Activated naive CD8-positive, alpha-beta T cell treated with anti-CD3 and anti-CD28 coated beads for 36 hours (primary cell): Measurements from ENCODE around the gene PFKFB3. TPM values are rescaled to one million over a fixed set of nuclear protein-coding genes. Genes with fewer than 3 reads are reported as not detected.
A peak's percentile ranks its signal among the peaks of the same experiment; 100 is the strongest.
"Not testable (repeated sequence)": the region's sequence is repeated elsewhere in the genome, so short reads cannot be mapped to it uniquely, and the experiment has no call there.

ENCODE experiments used
- DNase-seq: peaks from one replicate; pipeline ENCODE4 v3.0.0; 2021
- H3K27ac Mint-ChIP-seq: one replicate; pipeline ENCODE4 v1.8.0; 2022; ENCODE audit warnings: mild to moderate bottlenecking, moderate library complexity, mixed read lengths
- H3K27me3 Mint-ChIP-seq: one replicate; pipeline ENCODE4 v1.8.0; 2022; ENCODE audit warnings: mild to moderate bottlenecking, mixed read lengths
- H3K36me3 Mint-ChIP-seq: one replicate; pipeline ENCODE4 v1.8.0; 2021; ENCODE audit warnings: mild to moderate bottlenecking, mixed read lengths
- H3K4me1 Mint-ChIP-seq: one replicate; pipeline ENCODE4 v1.8.0; 2021; ENCODE audit warnings: mixed read lengths
- H3K4me3 Mint-ChIP-seq: one replicate; pipeline ENCODE4 v1.8.0; 2022; ENCODE audit warnings: mild to moderate bottlenecking, moderate library complexity, mixed read lengths
- H3K9me3 Mint-ChIP-seq: one replicate; pipeline ENCODE4 v1.8.0; 2022; ENCODE audit warnings: mixed read lengths
- total RNA-seq, 2 experiments: library from RNA; stranded (reverse); gene quantifications; one replicate each; pipeline ENCODE4 v1.2.3, GENCODE V29; 2021

The PFKFB3 gene
- total RNA-seq: 10 to 100 TPM; 72.6 to 73.0 TPM

DNA sequence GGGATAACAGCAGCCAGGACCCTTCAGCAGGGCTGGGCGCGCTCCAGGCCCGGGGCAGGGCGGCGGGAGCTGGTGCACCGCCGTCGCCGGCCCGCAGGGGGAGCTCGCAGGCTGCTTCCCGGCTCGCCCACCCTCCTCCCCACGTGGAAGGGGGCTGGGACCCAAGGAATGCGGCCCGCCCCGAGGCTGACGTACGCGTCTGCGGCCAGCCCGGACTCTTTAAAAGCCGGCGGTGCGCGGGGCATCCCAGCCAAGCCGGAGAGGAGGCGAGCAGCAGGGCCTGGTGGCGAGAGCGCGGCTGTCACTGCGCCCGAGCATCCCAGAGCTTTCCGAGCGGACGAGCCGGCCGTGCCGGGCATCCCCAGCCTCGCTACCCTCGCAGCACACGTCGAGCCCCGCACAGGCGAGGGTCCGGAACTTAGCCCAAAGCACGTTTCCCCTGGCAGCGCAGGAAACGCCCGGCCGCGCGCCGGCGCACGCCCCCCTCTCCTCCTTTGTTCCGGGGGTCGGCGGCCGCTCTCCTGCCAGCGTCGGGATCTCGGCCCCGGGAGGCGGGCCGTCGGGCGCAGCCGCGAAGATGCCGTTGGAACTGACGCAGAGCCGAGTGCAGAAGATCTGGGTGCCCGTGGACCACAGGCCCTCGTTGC lies at the start of gene PFKFB3:
Gene PFKFB3 (plus strand): TSS at position 249 of the 647 bp plus-strand sequence. CDS start 329 bp downstream, at position 578.
- peak; percentile 97 for DNase-seq
- Mint-ChIP-seq H3K27me3 (no peaks in the 10 kb centered on the region), H3K27ac (peak within 1 kb of the TSS; percentile 97), H3K36me3 (peaks cover 21% of the 10 kb centered on the region), H3K4me1 (peaks cover 36% of the 10 kb centered on the region), H3K9me3 (no peaks in the 10 kb centered on the region), H3K4me3 (peak within 1 kb of the TSS; percentile 95)

DNA sequence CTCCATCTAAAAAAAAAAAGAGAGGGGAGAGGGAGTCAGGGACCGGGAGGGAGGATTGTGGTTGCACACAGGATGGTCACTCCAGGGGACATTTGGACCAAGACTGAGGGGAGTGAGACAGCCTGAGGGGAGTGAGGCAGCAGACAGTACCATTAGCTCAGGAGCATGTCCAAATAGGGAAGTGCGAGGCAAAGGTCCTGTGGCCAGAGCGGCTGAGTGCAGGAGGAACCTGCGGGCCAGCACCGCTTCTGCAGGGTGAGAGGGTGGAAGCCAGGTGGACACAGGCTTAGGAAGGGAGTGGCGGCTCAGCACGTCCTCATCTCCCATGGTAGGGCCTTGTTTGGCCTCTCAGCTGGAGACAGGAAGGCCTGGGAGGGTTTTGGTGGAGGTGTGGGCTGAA lies 48.9 kb upstream of the PFKFB3 start:
- no peak overlapping the region for H3K4me3 Mint-ChIP-seq
- no peaks in the 10 kb centered on the region for H3K9me3 Mint-ChIP-seq
- peaks cover 30% of the 10 kb centered on the region for H3K4me1 Mint-ChIP-seq
- no peak overlapping the region for H3K27ac Mint-ChIP-seq
- H3K27me3 Mint-ChIP-seq: no peaks in the 10 kb centered on the region
- peaks cover 15% of the 10 kb centered on the region for H3K36me3 Mint-ChIP-seq
- no peak for DNase-seq

DNA sequence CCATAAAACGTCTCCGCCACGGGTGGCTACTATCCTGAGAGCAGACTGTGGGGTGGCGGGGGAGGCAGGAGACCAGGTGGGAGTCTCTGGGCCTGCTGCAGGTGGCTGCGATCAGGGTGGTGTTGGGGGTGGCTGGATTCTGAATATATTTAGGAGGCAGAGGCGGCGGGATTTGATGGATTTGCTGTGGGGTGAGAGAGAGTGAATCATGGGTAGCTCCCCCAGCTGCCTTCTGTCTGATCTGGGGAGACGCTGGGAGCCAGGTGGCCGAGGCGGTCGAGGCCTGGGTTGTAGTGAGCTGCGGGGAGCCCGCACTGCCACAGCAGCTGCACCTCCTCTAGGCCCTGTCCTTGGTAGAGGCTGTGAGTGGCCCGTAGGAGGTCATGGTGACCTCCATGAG lies 48.2 kb upstream of the PFKFB3 start:
- no peak for DNase-seq
- H3K4me3 Mint-ChIP-seq: no peak overlapping the region
- no peak overlapping the region for H3K27ac Mint-ChIP-seq
- H3K27me3 Mint-ChIP-seq: no peaks in the 10 kb centered on the region
- peaks cover 13% of the 10 kb centered on the region for H3K36me3 Mint-ChIP-seq
- H3K4me1 Mint-ChIP-seq: peaks cover 26% of the 10 kb centered on the region
- H3K9me3 Mint-ChIP-seq: no peaks in the 10 kb centered on the region

DNA sequence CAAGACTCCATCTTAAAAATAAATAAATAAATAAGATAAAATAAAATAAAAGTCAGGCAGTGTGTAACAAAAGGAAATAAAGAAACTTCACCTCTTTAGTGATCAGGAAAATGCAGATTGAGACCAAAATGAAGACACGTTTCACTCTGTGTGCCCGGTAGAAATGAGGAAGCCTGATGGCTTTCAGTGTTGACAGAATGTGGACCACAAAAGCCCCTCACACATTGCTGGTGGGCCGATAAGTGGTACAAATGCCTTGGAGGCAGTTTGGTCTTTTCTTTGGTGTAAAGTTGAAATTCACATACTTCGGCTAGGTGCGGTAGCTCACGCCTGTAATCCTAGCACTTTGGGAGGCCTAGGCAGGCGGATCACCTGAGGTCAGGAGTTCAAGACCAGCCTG lies 44.5 kb upstream of the PFKFB3 start:
- Mint-ChIP-seq H3K9me3 (no peaks in the 10 kb centered on the region), H3K36me3 (peaks cover 10% of the 10 kb centered on the region), H3K27ac (no peak overlapping the region), H3K4me1 (peaks cover 21% of the 10 kb centered on the region), H3K4me3 (no peak overlapping the region), H3K27me3 (no peaks in the 10 kb centered on the region)
- DNase-seq: no peak

DNA sequence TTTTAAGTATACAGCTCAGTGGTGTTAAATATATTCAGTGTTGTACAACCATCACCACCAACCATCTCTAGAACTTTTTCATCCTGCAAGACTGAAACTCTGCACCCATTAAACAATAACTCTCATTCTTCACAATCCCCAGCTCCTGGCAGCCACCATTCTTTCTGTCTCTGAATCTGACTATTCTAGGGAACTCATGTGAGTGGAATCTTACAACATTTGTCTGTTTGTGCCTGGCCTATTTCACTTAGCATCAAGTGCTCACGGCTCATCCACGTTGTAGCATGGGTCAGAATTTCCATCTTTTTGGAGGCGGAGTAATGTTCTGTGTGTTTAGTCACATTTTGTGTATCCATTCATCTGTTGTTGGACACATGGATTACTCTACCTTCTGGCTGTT lies 40.8 kb upstream of the PFKFB3 start:
- no peak overlapping the region for H3K4me3 Mint-ChIP-seq
- H3K9me3 Mint-ChIP-seq: no peaks in the 10 kb centered on the region
- H3K27ac Mint-ChIP-seq: peak overlapping the region; percentile 0
- peaks cover 39% of the 10 kb centered on the region for H3K4me1 Mint-ChIP-seq
- H3K27me3 Mint-ChIP-seq: no peaks in the 10 kb centered on the region
- H3K36me3 Mint-ChIP-seq: peaks cover 20% of the 10 kb centered on the region
- no peak for DNase-seq

DNA sequence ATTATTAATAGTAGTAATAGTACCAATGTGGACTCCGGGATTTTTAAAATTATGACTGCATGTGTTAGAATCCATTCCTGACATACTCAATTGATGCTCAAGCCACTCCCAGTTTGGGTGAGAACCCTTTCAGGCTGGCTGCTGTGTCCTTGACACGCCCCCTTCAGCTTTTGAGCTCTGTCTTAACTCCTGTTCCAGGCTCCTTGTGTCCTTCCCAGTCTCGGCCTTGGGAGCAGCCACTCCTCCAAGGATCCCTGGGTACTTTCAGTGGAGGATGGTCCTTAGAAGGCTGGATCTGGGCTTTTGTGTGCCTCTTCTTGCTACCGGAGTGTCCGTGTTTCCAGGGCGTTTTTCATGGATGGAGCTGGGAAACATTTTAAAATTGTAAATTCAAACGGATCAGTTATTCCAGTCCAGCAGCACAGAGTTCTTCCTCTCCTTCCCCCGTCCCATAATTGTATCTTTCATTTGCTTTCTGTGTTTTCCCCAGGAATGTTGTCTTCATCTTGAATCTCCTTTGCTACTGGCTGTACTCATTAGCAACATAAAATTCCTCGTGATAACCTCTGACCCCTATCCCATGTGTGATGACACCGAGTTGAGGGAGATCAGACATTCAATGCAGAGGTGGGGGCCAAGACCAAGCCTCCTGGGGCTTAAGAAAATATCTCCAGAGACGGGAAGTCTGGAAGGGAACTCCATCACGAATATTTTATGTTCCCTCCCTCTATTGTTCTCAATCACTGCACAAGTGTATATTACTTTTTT lies 40.0 kb upstream of the PFKFB3 start:
- H3K36me3 Mint-ChIP-seq: peaks cover 28% of the 10 kb centered on the region

DNA sequence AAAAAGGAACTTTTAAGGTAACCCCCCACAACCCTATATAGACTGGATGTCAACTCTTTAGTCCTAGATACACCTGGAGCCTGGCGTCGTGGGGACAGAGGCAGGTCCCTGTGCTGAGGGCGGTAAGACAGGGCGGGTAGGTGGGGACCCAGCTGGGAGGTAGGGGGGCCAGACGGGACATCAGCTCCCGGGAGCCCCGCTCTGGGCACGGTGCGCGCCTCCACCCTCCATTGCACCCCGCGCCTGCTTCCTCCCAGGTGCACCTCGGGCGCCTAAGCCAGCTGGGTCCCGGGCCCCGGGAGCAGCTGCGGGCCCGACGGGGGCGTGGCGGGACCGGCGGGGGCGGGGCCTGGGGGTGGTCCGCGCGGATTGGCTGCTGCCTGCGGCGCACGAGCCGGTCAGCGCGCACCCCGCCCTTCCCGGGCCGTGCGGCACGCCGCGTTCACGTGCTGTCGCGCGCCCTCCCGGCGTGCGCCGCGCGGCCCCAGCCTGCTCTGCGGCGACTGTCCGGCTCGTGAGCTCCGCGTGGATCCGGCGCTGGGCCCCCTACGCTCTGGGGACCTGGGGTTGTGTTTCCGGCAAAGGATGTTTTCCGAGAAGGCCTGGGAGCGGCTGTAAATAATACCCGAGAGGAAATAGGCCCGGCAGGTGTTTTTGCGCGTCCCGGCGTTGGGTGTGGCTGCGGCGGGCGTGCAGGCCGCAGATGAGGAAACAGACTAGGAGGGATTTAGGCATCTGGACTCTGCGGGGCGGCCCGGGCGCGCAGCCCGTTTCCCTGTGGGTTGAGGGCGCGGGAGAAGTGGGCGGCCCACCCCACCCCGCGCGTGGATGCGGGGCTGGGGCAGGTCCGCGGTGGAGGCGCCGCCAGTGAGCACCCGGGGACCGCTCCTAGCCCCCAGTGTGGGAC lies 39.1 kb upstream of the PFKFB3 start:
- no peaks in the 10 kb centered on the region for H3K27me3 Mint-ChIP-seq
- H3K4me3 Mint-ChIP-seq: peak overlapping the region; percentile 96
- DNase-seq: peak; percentile 97
- H3K27ac Mint-ChIP-seq: peak overlapping the region; percentile 96
- H3K4me1 Mint-ChIP-seq: peaks cover 52% of the 10 kb centered on the region
- no peaks in the 10 kb centered on the region for H3K9me3 Mint-ChIP-seq
- H3K36me3 Mint-ChIP-seq: peaks cover 29% of the 10 kb centered on the region

More for the DNA sequence above, 40.0 kb upstream of the PFKFB3 start:
- Mint-ChIP-seq H3K9me3 (no peaks in the 10 kb centered on the region), H3K4me1 (peaks cover 45% of the 10 kb centered on the region), H3K4me3 (peak overlapping the region; percentile 29), H3K27me3 (no peaks in the 10 kb centered on the region), H3K27ac (no peak overlapping the region)
- no peak for DNase-seq

DNA sequence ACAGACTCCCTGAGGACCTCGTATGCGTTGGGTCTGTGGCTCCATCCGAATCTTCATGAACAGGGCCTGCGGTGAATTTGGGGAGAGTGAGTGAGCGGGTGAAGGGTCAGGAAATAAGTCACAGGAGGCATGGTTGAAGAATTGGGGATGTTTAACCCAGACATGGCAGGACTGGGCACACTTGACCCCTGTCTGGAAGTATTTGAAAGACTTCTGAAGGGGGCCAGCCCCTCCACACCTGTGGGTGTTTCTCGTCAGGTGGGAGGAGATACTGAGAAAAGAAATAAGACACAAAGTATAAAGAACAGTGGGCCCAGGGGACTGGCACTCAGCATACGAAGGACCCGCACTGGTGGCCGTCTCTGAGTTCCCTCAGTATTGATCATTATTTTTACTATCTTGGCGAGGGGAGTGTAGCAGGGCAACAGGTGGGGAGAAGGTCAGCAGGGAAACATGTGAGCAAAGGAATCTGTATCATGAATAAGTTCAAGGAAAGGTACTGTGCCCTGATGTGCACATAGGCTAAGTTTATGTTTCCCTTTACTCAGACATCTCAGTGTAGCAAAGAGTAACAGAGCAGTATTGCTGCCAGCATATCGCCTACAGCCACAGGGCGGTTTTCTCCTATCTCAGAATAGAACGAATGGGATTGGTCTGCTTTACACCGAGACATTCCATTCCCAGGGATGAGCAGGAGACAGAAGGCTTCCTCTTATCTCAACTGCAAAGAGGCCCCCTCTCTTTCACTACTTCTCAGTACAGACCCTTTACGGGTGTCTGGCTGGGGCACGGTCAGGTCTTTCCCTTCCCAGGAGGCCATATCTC lies 38.2 kb upstream of the PFKFB3 start:
- no peak for DNase-seq
- Mint-ChIP-seq H3K4me1 (peaks cover 57% of the 10 kb centered on the region), H3K36me3 (peaks cover 29% of the 10 kb centered on the region), H3K27ac (peak overlapping the region; percentile 96), H3K4me3 (peak overlapping the region; percentile 96), H3K27me3 (no peaks in the 10 kb centered on the region), H3K9me3 (no peaks in the 10 kb centered on the region)

DNA sequence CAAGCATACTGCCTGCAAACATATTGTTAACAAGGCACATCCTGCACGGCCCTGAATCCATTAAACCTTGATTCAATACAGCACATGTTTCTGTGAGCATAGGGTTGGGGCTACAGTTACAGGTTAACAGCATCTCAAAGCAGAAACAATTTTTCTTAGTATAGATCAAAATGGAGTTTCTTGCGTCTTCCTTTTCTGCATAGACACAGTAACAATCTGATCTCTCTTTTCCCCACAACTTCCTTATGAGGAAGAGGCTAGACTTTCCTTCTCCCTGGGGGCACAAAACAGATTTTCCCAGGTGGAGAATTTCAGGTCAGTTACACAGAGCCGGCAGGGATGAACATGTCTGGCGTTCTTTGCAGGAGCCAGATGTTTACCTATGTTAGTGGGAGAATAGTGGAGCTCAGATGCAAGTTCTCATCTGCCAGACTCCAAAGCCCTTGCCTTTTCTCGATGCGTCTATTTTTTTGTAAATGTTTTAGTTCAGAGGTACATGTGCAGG lies 37.5 kb upstream of the PFKFB3 start:
- Mint-ChIP-seq H3K27ac (peak overlapping the region; percentile 96), H3K9me3 (no peaks in the 10 kb centered on the region), H3K27me3 (no peaks in the 10 kb centered on the region), H3K4me1 (peaks cover 63% of the 10 kb centered on the region), H3K36me3 (peaks cover 26% of the 10 kb centered on the region), H3K4me3 (peak overlapping the region; percentile 96)
- no peak for DNase-seq

DNA sequence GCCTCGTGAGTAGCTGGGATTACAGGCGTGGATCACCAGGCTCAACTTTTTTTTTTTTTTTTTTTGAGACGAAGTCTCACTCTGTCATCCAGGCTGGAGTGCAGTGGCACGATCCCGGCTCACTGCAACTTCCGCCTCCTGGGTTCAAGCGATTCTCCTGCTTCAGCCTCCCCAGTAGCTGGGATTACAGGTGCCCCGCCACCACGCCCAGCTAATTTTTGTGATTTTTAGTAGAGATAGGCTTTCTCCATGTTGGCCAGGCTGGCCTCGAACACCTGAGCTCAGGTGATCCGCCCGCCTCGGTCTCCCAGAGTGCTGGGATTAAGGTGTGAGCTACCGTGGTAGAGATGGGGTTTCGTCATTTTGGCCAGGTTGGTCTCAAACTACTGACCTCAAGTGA lies 36.8 kb upstream of the PFKFB3 start:
- H3K27me3 Mint-ChIP-seq: not testable (repeated sequence)
- H3K27ac Mint-ChIP-seq: peak overlapping the region; percentile 96
- peak overlapping the region; percentile 96 for H3K4me3 Mint-ChIP-seq

DNA sequence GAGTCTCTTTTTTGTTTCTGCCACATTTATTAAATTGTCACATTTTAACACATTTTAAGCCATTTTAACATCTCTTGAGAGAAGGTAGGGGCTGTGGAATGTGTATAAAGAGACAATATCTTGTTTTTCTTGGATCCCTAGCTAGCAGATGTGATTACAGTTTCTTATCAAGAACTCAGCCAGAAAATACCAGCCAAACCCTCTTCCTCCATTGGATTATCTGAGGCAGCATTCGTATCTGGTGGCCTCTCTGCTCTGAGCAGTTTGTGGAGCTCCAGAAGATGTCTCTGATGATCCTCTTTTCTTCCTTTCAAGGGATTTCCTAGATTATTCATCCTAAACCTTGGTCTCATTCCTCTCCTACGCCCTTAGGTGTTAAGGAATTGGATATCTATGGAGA lies 35.3 kb upstream of the PFKFB3 start:
- DNase-seq: no peak
- Mint-ChIP-seq H3K27me3 (no peaks in the 10 kb centered on the region), H3K4me3 (no peak overlapping the region), H3K27ac (peak overlapping the region; percentile 73), H3K9me3 (no peaks in the 10 kb centered on the region), H3K36me3 (peaks cover 39% of the 10 kb centered on the region), H3K4me1 (peaks cover 72% of the 10 kb centered on the region)

More for the DNA sequence above, 36.8 kb upstream of the PFKFB3 start:
- not testable (repeated sequence) for DNase-seq, H3K9me3 Mint-ChIP-seq
- H3K4me1 Mint-ChIP-seq: peaks cover 67% of the 10 kb centered on the region
- peaks cover 29% of the 10 kb centered on the region for H3K36me3 Mint-ChIP-seq

DNA sequence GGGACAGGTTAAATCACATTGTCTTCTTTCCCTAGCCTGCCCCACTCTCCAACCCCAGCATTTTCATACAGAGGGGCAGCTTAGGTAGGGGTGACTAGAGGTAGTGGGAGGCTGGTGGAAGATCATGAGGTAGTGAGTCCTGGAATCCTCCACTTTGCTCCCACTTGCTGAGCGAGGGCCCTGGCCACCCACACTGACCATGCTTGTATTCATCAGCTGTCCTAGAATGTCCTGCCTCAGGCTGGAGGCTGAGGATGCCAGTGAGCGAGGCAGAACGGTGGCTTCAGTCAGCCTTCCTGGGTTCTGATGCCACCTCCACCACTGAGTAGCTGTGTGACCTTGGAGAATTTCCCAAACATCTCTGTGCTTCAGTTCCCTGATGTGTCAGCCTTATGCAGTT lies 34.6 kb upstream of the PFKFB3 start:
- peaks cover 72% of the 10 kb centered on the region for H3K4me1 Mint-ChIP-seq
- H3K36me3 Mint-ChIP-seq: peaks cover 43% of the 10 kb centered on the region
- H3K27me3 Mint-ChIP-seq: no peaks in the 10 kb centered on the region
- H3K27ac Mint-ChIP-seq: peak overlapping the region; percentile 73
- H3K9me3 Mint-ChIP-seq: no peaks in the 10 kb centered on the region
- no peak for DNase-seq
- H3K4me3 Mint-ChIP-seq: no peak overlapping the region

DNA sequence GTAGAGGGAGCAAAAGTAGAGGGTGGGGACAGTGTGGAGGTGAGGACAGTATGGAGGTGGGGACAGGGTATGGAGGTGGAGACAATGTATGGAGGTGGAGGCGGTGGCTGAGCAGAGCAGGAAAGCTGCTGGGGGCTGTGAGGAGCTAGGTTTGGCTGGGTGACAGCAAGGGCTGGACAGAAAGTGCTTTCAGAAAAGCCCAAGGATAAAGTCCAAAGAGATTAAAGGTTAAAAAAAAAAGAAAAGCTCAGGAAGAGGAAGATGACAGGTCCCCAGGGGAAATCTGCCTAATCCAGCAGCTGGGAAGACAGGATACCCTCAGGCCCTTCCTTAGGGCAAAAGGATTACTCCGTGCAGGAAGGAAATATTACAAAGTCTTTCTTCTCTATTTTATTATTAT lies 32.1 kb upstream of the PFKFB3 start:
- Mint-ChIP-seq H3K4me1 (peaks cover 75% of the 10 kb centered on the region), H3K4me3 (no peak overlapping the region), H3K36me3 (peaks cover 43% of the 10 kb centered on the region), H3K27me3 (no peaks in the 10 kb centered on the region), H3K9me3 (no peaks in the 10 kb centered on the region), H3K27ac (peak overlapping the region; percentile 75)
- DNase-seq: no peak
